IMR-90 (cell line): ENCODE measurements around the gene CEBPE.

ENCODE experiments used
- BHLHE40 ChIP-seq: fragments of 150-350 bp; IDR thresholded peaks from 2 replicates; pipeline ENCODE4 v1.6.1; 2016; ENCODE audit warnings: mild to moderate bottlenecking, low read depth, low read length
- CEBPB ChIP-seq: IDR thresholded peaks from 2 replicates; pipeline ENCODE4 v1.6.1; 2012; ENCODE audit warnings: low read depth, low read length, improper control_type of control experiment
- CHD1 ChIP-seq: IDR thresholded peaks from 2 replicates; pipeline ENCODE4 v1.6.1; 2012; ENCODE audit warnings: low read depth, low read length, improper control_type of control experiment
- CTCF ChIP-seq: conservative IDR thresholded peaks from 2 replicates; pipeline ENCODE4 v1.5.1; 2012; ENCODE audit warnings: mild to moderate bottlenecking, low read depth, low read length, improper control_type of control experiment
- FOS ChIP-seq: fragments of 150-350 bp; IDR thresholded peaks from 2 replicates; pipeline ENCODE4 v1.6.1; 2016; ENCODE audit warnings: low read depth, low read length
- MAFK ChIP-seq: IDR thresholded peaks from 2 replicates; pipeline ENCODE4 v1.6.1; 2012; ENCODE audit warnings: low read depth, low read length, improper control_type of control experiment
- MAZ ChIP-seq: IDR thresholded peaks from 2 replicates; pipeline ENCODE4 v1.6.1; 2012; ENCODE audit warnings: low read depth, mild to moderate bottlenecking, low read length, improper control_type of control experiment, moderate library complexity, borderline replicate concordance
- MXI1 ChIP-seq: IDR thresholded peaks from 2 replicates; pipeline ENCODE4 v1.6.1; 2012; ENCODE audit warnings: low read depth, mild to moderate bottlenecking, low read length, moderate library complexity, borderline replicate concordance
- POLR2A ChIP-seq: IDR thresholded peaks from 2 replicates; pipeline ENCODE4 v1.6.1; 2012; ENCODE audit warnings: mild to moderate bottlenecking, low read depth, low read length
- RAD21 ChIP-seq: IDR thresholded peaks from 2 replicates; pipeline ENCODE4 v1.6.1; 2012; ENCODE audit warnings: low read length, improper control_type of control experiment
- RFX5 ChIP-seq: IDR thresholded peaks from 2 replicates; pipeline ENCODE4 v1.8.0; 2012; ENCODE audit warnings: low read depth, mild to moderate bottlenecking, low read length, moderate library complexity
- SMC3 ChIP-seq: fragments of 150-350 bp; IDR thresholded peaks from 2 replicates; pipeline ENCODE4 v1.6.1; 2016; ENCODE audit warnings: low read depth, mild to moderate bottlenecking, antibody characterized with exemption, low read length, moderate library complexity
- TF ChIP-seq, protein P1 (sequence below): fragments of 150-350 bp; IDR thresholded peaks from 2 replicates; pipeline ENCODE4 v1.6.1; 2016; ENCODE audit warnings: low read depth, mild to moderate bottlenecking, low read length, moderate library complexity, borderline replicate concordance

DNA sequence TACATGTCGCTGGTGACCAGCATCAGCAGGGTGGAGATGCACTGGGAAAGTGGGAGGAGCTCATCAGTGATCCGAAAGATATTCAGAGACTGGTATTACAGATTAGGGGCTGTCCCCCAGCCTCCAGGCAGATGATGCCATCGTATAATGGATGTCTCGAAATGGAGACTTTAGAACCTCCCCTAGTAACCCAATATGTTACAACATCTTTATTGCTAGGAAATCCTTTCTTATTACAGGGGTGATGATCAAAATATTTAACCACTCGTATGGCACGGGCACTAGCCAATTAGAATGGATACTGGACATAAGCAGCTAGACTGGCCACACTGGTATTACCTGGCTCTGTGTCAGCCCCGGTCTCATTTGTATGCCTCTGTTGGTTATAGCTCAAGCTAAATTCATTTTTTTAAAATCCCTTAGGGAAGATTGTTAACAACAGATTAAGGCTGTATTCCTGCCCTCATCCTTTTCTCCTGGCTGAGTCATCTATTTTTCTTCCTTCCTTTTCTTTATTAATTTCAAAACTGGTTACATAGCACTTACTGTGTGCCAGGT lies 10.8 kb upstream of the CEBPE start:
- TF ChIP-seq POLR2A = no peak
- no peak for TF ChIP-seq RAD21
- no peak for TF ChIP-seq MAZ
- no peak for TF ChIP-seq CTCF
- TF ChIP-seq FOS = no peak
- TF ChIP-seq, protein P1, sequence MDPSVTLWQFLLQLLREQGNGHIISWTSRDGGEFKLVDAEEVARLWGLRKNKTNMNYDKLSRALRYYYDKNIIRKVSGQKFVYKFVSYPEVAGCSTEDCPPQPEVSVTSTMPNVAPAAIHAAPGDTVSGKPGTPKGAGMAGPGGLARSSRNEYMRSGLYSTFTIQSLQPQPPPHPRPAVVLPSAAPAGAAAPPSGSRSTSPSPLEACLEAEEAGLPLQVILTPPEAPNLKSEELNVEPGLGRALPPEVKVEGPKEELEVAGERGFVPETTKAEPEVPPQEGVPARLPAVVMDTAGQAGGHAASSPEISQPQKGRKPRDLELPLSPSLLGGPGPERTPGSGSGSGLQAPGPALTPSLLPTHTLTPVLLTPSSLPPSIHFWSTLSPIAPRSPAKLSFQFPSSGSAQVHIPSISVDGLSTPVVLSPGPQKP = no peak
- no peak for TF ChIP-seq CEBPB
- TF ChIP-seq RFX5 = no peak
- TF ChIP-seq MAFK = no peak
- TF ChIP-seq MXI1 = no peak
- no peak for TF ChIP-seq SMC3
- no peak for TF ChIP-seq BHLHE40
- TF ChIP-seq CHD1 = no peak
